Measurements from ENCODE around the gene PLA2G2D. TPM values are rescaled to one million over a fixed set of nuclear protein-coding genes. Genes with fewer than 3 reads are reported as not detected.

PLA2G2D gene
- total and polyA plus RNA-seq, 4 donors: 0.06 to 0.14 (median 0.08) TPM; not detected in 1

DNA sequence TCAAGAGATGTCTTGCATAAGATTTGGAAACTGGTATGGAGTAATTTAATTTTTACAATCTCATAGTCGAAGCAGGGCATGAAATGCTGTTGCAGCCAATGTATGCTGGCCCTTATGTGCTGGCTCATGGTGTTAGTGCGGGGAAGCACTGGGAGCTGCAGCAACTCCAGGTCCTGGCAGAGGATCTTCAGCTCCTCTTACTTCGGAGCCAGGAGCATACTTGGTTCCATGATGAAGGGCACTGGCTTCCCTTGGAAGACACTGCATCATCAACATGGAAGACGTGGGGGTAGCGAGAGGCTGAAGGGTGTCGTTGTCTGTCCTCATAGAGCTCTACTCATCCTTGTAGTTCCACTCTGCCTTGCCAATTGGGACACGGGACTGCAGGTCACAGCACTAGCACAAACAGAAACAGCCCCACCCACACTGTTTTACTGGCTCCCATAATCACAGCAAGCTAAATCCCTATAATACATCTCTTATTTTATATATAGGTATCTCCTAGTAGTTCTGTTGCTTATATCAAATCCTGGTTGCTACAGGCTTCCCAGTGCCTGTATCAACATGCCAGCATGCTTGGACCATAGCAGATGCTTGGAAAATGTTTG is 22.4 kb downstream of the PLA2G2D start (continued):
- TF ChIP-seq, protein P1, sequence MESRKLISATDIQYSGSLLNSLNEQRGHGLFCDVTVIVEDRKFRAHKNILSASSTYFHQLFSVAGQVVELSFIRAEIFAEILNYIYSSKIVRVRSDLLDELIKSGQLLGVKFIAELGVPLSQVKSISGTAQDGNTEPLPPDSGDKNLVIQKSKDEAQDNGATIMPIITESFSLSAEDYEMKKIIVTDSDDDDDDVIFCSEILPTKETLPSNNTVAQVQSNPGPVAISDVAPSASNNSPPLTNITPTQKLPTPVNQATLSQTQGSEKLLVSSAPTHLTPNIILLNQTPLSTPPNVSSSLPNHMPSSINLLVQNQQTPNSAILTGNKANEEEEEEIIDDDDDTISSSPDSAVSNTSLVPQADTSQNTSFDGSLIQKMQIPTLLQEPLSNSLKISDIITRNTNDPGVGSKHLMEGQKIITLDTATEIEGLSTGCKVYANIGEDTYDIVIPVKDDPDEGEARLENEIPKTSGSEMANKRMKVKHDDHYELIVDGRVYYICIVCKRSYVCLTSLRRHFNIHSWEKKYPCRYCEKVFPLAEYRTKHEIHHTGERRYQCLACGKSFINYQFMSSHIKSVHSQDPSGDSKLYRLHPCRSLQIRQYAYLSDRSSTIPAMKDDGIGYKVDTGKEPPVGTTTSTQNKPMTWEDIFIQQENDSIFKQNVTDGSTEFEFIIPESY (IDR thresholded peaks at IDR 0.05): no peak
- TF ChIP-seq RXRA (IDR thresholded peaks at IDR 0.05) (no peak), RAD21 (IDR thresholded peaks at IDR 0.05) (no peak), FOXA1 (IDR thresholded peaks at IDR 0.05) (no peak), MAX (IDR thresholded peaks at IDR 0.05) (no peak), EGR1 (IDR thresholded peaks at IDR 0.05; ENCODE audit: low read depth in 2 of 2) (no peak), YY1 (IDR thresholded peaks at IDR 0.05) (no peak), SP1 (IDR thresholded peaks at IDR 0.05) (no peak), FOXA2 (IDR thresholded peaks at IDR 0.05) (no peak)

GRCh38 chr1:20095564-20096434 is 23.5 kb downstream of the PLA2G2D start:
- 79% methylated on average over 5 of the region's 5 CpGs for WGBS
- no peak overlapping the region for H3K4me3 ChIP-seq (ENCODE audit: low read depth in 1 of 3, low read length in 3 of 3)
- DNase-seq (ENCODE audit: low spot score): no peak
- no peaks in the 10 kb centered on the region for H3K27me3 ChIP-seq (ENCODE audit: control insufficient read depth in 4 of 4, insufficient read depth in 4 of 4, low read length in 3 of 4)
- H3K9me3 ChIP-seq (ENCODE audit: control insufficient read depth in 4 of 4, low read length in 3 of 4): no peaks in the 10 kb centered on the region
- no peak overlapping the region for H3K27ac ChIP-seq (ENCODE audit: low read depth in 1 of 2, low read length in 2 of 2)
- no peak overlapping the region for H3K9ac ChIP-seq (ENCODE audit: low read depth in 1 of 2, low read length in 2 of 2)
- H3K36me3 ChIP-seq (ENCODE audit: control insufficient read depth in 4 of 4, insufficient read depth in 3 of 4, low read depth in 1 of 4, low read length in 3 of 4): no peaks in the 10 kb centered on the region
- peaks cover 0 to 6% (median 0%) of the 10 kb centered on the region in 4 donors for H3K4me1 ChIP-seq (ENCODE audit: control insufficient read depth in 4 of 4, insufficient read depth in 4 of 4, low read length in 3 of 4)
- TF ChIP-seq HNF4A (conservative IDR thresholded peaks at IDR 0.05): peak; percentile 29 to 62
- peak in 1 of 2 donors; percentile 12 for TF ChIP-seq RAD21 (IDR thresholded peaks at IDR 0.05)
- TF ChIP-seq RXRA (IDR thresholded peaks at IDR 0.05): peak; percentile 56 to 67
- TF ChIP-seq GABPA (IDR thresholded peaks at IDR 0.05 in 1 of 2, conservative IDR thresholded peaks at IDR 0.05 in 1 of 2): no peak
- TF ChIP-seq, protein P2, sequence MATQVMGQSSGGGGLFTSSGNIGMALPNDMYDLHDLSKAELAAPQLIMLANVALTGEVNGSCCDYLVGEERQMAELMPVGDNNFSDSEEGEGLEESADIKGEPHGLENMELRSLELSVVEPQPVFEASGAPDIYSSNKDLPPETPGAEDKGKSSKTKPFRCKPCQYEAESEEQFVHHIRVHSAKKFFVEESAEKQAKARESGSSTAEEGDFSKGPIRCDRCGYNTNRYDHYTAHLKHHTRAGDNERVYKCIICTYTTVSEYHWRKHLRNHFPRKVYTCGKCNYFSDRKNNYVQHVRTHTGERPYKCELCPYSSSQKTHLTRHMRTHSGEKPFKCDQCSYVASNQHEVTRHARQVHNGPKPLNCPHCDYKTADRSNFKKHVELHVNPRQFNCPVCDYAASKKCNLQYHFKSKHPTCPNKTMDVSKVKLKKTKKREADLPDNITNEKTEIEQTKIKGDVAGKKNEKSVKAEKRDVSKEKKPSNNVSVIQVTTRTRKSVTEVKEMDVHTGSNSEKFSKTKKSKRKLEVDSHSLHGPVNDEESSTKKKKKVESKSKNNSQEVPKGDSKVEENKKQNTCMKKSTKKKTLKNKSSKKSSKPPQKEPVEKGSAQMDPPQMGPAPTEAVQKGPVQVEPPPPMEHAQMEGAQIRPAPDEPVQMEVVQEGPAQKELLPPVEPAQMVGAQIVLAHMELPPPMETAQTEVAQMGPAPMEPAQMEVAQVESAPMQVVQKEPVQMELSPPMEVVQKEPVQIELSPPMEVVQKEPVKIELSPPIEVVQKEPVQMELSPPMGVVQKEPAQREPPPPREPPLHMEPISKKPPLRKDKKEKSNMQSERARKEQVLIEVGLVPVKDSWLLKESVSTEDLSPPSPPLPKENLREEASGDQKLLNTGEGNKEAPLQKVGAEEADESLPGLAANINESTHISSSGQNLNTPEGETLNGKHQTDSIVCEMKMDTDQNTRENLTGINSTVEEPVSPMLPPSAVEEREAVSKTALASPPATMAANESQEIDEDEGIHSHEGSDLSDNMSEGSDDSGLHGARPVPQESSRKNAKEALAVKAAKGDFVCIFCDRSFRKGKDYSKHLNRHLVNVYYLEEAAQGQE (IDR thresholded peaks at IDR 0.05): peak; percentile 92
- TF ChIP-seq SP1 (IDR thresholded peaks at IDR 0.05): no peak
- no peak for TF ChIP-seq TAF1 (conservative IDR thresholded peaks at IDR 0.05)

Data from liver (tissue), 9 donors.